HG03442 (cell line): ENCODE results near the gene LARP4B.

Experiments
- ATAC-seq: cut with Tn5 transposase; IDR thresholded peaks from one replicate; pipeline ENCODE4 v1.9.1; 2021; ENCODE audit warnings: mild to moderate bottlenecking, moderate library complexity; ENCODE audit not compliant: unreplicated experiment

Gene LARP4B

GRCh38 chr10:931326-932318 lies at the start of gene LARP4B:
LARP4B (minus strand) TSS chr10:931705; CDS start chr10:885721, 45,984 bp downstream.
- ATAC-seq = peak; percentile 91

GRCh38 chr10:980468-981093 lies 49.1 kb upstream of the LARP4B start:
- no peak for ATAC-seq

GRCh38 chr10:978826-979421 lies 47.4 kb upstream of the LARP4B start:
- no peak for ATAC-seq

- no peak for ATAC-seq
These were observed 44.8 kb upstream of the LARP4B start for GRCh38 chr10:976316-976715.

GRCh38 chr10:974785-975074 lies 43.2 kb upstream of the LARP4B start:
- ATAC-seq = no peak

GRCh38 chr10:974038-974784 lies 42.7 kb upstream of the LARP4B start:
- no peak for ATAC-seq

GRCh38 chr10:972763-973162 lies 41.3 kb upstream of the LARP4B start:
- ATAC-seq = no peak

GRCh38 chr10:971613-972012 lies 40.1 kb upstream of the LARP4B start:
- no peak for ATAC-seq

- no peak for ATAC-seq
These were observed 39.6 kb upstream of the LARP4B start for GRCh38 chr10:971150-971542.

GRCh38 chr10:970311-971149 lies 39.0 kb upstream of the LARP4B start:
- no peak for ATAC-seq

- ATAC-seq = no peak
These were observed 38.1 kb upstream of the LARP4B start for GRCh38 chr10:969473-970150.

- ATAC-seq = no peak
These were observed 37.2 kb upstream of the LARP4B start for GRCh38 chr10:968546-969199.

- ATAC-seq = no peak
These were observed 35.1 kb upstream of the LARP4B start for GRCh38 chr10:966466-967235.

GRCh38 chr10:964988-965417 lies 33.5 kb upstream of the LARP4B start:
- ATAC-seq = no peak

- no peak for ATAC-seq
These were observed 32.9 kb upstream of the LARP4B start for GRCh38 chr10:964321-964987.

GRCh38 chr10:963655-964054 lies 32.1 kb upstream of the LARP4B start:
- no peak for ATAC-seq

- ATAC-seq = no peak
These were observed 31.7 kb upstream of the LARP4B start for GRCh38 chr10:963186-963585.

GRCh38 chr10:962342-962741 lies 30.8 kb upstream of the LARP4B start:
- ATAC-seq = no peak
